Measurements from ENCODE around the gene ZNF76. TPM values are rescaled to one million over a fixed set of nuclear protein-coding genes. Genes with fewer than 3 reads are reported as not detected.
A peak's percentile ranks its signal among the peaks of the same experiment; 100 is the strongest.

ZNF76 gene
- total and polyA plus RNA-seq, 2 donors (not counting 1 experiment from before 2014, with no cell fraction given): 96.9 to 145 TPM

GRCh38 chr6:35292494-35292893 lies 33.0 kb downstream of the ZNF76 start:
- Histone ChIP-seq H3K27ac (ENCODE audit: low read length in 2 of 2) (no peak overlapping the region), H2AFZ (ENCODE audit: insufficient read depth, low read depth, low read length, poor library complexity, severe bottlenecking) (no peak overlapping the region), H3K36me3 (replicated peaks in 1 of 2; ENCODE audit: control extremely low read depth in 1 of 2, control insufficient read depth in 1 of 2, extremely low read depth in 1 of 2, insufficient read depth in 2 of 2, low read length in 1 of 2) (peaks cover 0 to 77% of the 10 kb centered on the region in 2 experiments), H3K9ac (ENCODE audit: low read length) (no peak overlapping the region), H3K4me2 (replicated peaks; ENCODE audit: low read depth, low read length, poor library complexity, severe bottlenecking) (no peak overlapping the region), H3K9me3 (ENCODE audit: control extremely low read depth in 1 of 3, control insufficient read depth in 2 of 3, insufficient read depth in 1 of 3, low read length in 2 of 3) (no peaks in the 10 kb centered on the region), H3K4me3 (ENCODE audit: control extremely low read depth in 1 of 5, extremely low read depth in 1 of 5, insufficient read depth in 1 of 5, low read depth in 2 of 5, low read length in 4 of 5) (no peak overlapping the region), H4K20me1 (ENCODE audit: control insufficient read depth, insufficient read depth, low read length, poor library complexity, severe bottlenecking) (no peaks in the 10 kb centered on the region), H3K27me3 (replicated peaks in 1 of 4; ENCODE audit: control extremely low read depth in 1 of 4, control insufficient read depth in 3 of 4, insufficient read depth in 4 of 4, low read length in 3 of 4) (no peaks in the 10 kb centered on the region), H3K79me2 (ENCODE audit: control insufficient read depth, insufficient read depth, low read length) (no peaks in the 10 kb centered on the region), H3K4me1 (ENCODE audit: control insufficient read depth in 2 of 2, insufficient read depth in 2 of 2, low read length in 2 of 2) (peaks cover 8 to 15% of the 10 kb centered on the region in 2 donors)
- peaks cover 15% of the 10 kb centered on the region for H3K4me1 Mint-ChIP-seq
- ChIA-PET POLR2A (no interaction called here), CTCF (interaction anchor here (0.7 to 13.2 kb wide), 9 partner anchors 12 to 446 kb away, joined by 3 to 301 read pairs (median 4); partner anchors contain the start of gene PPARD)
- no peaks in the 10 kb centered on the region for H3K9me3 Mint-ChIP-seq (ENCODE audit: insufficient read depth)
- peak; percentile 61 for ATAC-seq (ENCODE audit: low read depth)
- peak; percentile 49 for DNase-seq
- WGBS (ENCODE audit: insufficient coverage): 26% methylated on average over 15 of the region's 15 CpGs
- TF ChIP-seq EZH2 (IDR thresholded peaks at IDR 0.05; ENCODE audit: borderline replicate concordance, insufficient read depth, low read depth, low read length, poor library complexity, severe bottlenecking): no peak
- TF ChIP-seq, protein P1, sequence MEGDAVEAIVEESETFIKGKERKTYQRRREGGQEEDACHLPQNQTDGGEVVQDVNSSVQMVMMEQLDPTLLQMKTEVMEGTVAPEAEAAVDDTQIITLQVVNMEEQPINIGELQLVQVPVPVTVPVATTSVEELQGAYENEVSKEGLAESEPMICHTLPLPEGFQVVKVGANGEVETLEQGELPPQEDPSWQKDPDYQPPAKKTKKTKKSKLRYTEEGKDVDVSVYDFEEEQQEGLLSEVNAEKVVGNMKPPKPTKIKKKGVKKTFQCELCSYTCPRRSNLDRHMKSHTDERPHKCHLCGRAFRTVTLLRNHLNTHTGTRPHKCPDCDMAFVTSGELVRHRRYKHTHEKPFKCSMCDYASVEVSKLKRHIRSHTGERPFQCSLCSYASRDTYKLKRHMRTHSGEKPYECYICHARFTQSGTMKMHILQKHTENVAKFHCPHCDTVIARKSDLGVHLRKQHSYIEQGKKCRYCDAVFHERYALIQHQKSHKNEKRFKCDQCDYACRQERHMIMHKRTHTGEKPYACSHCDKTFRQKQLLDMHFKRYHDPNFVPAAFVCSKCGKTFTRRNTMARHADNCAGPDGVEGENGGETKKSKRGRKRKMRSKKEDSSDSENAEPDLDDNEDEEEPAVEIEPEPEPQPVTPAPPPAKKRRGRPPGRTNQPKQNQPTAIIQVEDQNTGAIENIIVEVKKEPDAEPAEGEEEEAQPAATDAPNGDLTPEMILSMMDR (IDR thresholded peaks at IDR 0.05): no peak
- H3K27ac Mint-ChIP-seq: peak overlapping the region; percentile 41
- no peak overlapping the region for H3K4me3 Mint-ChIP-seq
- intact Hi-C loops (cut with micrococcal nuclease): no loop called here
- no peaks in the 10 kb centered on the region for H3K27me3 Mint-ChIP-seq

DNA sequence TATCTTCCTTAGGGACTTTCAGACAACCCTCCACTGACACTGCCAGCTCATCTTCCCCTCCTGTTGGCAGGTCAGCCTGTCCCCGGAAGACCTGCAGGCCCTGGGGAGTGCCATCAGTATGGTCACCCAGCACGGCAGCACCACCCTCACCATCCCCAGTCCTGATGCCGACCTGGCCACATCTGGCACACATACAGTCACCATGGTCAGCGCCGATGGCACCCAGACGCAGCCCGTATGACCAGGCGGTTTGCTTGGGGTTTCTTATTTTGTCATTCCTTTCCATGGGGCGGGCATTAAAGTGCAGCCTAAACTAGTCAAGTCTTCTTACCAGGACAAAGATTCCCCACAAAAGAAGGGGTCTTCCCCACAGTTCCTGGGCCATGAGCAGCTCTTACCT lies 34.1 kb downstream of the ZNF76 start:
- DNase-seq (no peak), ATAC-seq (ENCODE audit: low read depth) (no peak)
- H3K9me3 Mint-ChIP-seq (ENCODE audit: insufficient read depth): no peaks in the 10 kb centered on the region
- H3K27me3 ChIP-seq (replicated peaks in 1 of 4; ENCODE audit: control extremely low read depth in 1 of 4, control insufficient read depth in 3 of 4, insufficient read depth in 4 of 4, low read length in 3 of 4): no peaks in the 10 kb centered on the region
- peaks cover 0 to 66% of the 10 kb centered on the region in 2 experiments for H3K36me3 ChIP-seq (replicated peaks in 1 of 2; ENCODE audit: control extremely low read depth in 1 of 2, control insufficient read depth in 1 of 2, extremely low read depth in 1 of 2, insufficient read depth in 2 of 2, low read length in 1 of 2)
- no peak overlapping the region for H3K27ac Mint-ChIP-seq
- H3K9ac ChIP-seq (ENCODE audit: low read length): no peak overlapping the region
- no peak overlapping the region for H2AFZ ChIP-seq (ENCODE audit: insufficient read depth, low read depth, low read length, poor library complexity, severe bottlenecking)
- POLR2A ChIA-PET: no interaction called here
- no peaks in the 10 kb centered on the region for H4K20me1 ChIP-seq (ENCODE audit: control insufficient read depth, insufficient read depth, low read length, poor library complexity, severe bottlenecking)
- peaks cover 11 to 23% of the 10 kb centered on the region in 2 donors for H3K4me1 ChIP-seq (ENCODE audit: control insufficient read depth in 2 of 2, insufficient read depth in 2 of 2, low read length in 2 of 2)
- no peak overlapping the region for H3K4me3 Mint-ChIP-seq
- no peaks in the 10 kb centered on the region for H3K9me3 ChIP-seq (ENCODE audit: control extremely low read depth in 1 of 3, control insufficient read depth in 2 of 3, insufficient read depth in 1 of 3, low read length in 2 of 3)
- WGBS (ENCODE audit: insufficient coverage): 96% methylated on average over 7 of the region's 9 CpGs
- H3K27me3 Mint-ChIP-seq: no peaks in the 10 kb centered on the region
- CTCF ChIA-PET: interaction anchor here (0.7 to 13.2 kb wide), 23 partner anchors 8 to 685 kb away, joined by 3 to 301 read pairs (median 4); partner anchors contain the start of gene PPARD
- H3K4me2 ChIP-seq (replicated peaks; ENCODE audit: low read depth, low read length, poor library complexity, severe bottlenecking): no peak overlapping the region
- H3K4me1 Mint-ChIP-seq: peaks cover 20% of the 10 kb centered on the region
- intact Hi-C loops (cut with micrococcal nuclease): no loop called here
- H3K79me2 ChIP-seq (ENCODE audit: control insufficient read depth, insufficient read depth, low read length): peaks cover 10% of the 10 kb centered on the region
- TF ChIP-seq, protein P1 (IDR thresholded peaks at IDR 0.05): no peak
- no peak for TF ChIP-seq EZH2 (IDR thresholded peaks at IDR 0.05; ENCODE audit: borderline replicate concordance, insufficient read depth, low read depth, low read length, poor library complexity, severe bottlenecking)
- H3K4me3 ChIP-seq (ENCODE audit: control extremely low read depth in 1 of 5, extremely low read depth in 1 of 5, insufficient read depth in 1 of 5, low read depth in 2 of 5, low read length in 4 of 5): no peak overlapping the region
- no peak overlapping the region for H3K27ac ChIP-seq (ENCODE audit: low read length in 2 of 2)

All from B cell (primary cell).